T-cell (primary cell): ENCODE results near the gene KRT79. TPM values are rescaled to one million over a fixed set of nuclear protein-coding genes. Genes with fewer than 3 reads are reported as not detected.

Source experiments
- ATAC-seq, 4 experiments: fragments of 200-7000 bp in 3 of 4; fragments of 150-1000 bp in 1 of 4; cut with Tn5 transposase; replicated peaks in 1 of 4; 1 replicate in 3 of 4; 2 replicates in 1 of 4; pipeline ENCODE4 v1.10.0; 2021; ENCODE audit warnings: moderate library complexity in 3 of 4, mild to moderate bottlenecking in 2 of 4, moderate number of reproducible peaks in 1 of 4
- CTCF ChIA-PET, 2 donors: fragments of 300-600 bp; sonication (Branson Sonifier 250); formaldehyde crosslinking; loops; one replicate each; lab custom pipeline; 2022; ENCODE audit warnings: antibody characterized with exemption in 2 of 2; lab: Charles Lee
- POLR2A ChIA-PET, 2 donors: fragments of 300-600 bp; sonication (Branson Sonifier 250); formaldehyde crosslinking; loops; one replicate each; lab custom pipeline; 2022; ENCODE audit warnings: antibody characterized with exemption in 2 of 2; lab: Charles Lee
- DNase-seq, 35 experiments: peaks; one replicate each; pipeline versions ENCODE4 v3.0.0 to v3.0.0-alpha.2; 2013 to 2023
- H3K27ac ChIP-seq: one replicate; pipeline ENCODE4 v1.5.1; 2013; ENCODE audit warnings: low read length
- H3K27me3 ChIP-seq, 2 experiments: replicated peaks in 1 of 2; 1 replicate in 1 of 2; 2 replicates in 1 of 2; pipeline versions ENCODE4 v1.6.1 to v1.7.0; 2013; ENCODE audit warnings: low read length in 1 of 2, mixed read lengths in 1 of 2; ENCODE audit not compliant: control insufficient read depth in 2 of 2, insufficient read depth in 2 of 2; ENCODE audit errors: extremely low read depth in 1 of 2
- H3K36me3 ChIP-seq, 2 donors: 1 replicate in 1 of 2; 2 replicates in 1 of 2; pipeline versions ENCODE4 v1.6.1 to v1.7.0; 2013; ENCODE audit warnings: low read length in 1 of 2; ENCODE audit not compliant: control insufficient read depth in 2 of 2, insufficient read depth in 1 of 2; ENCODE audit errors: extremely low read depth in 1 of 2
- H3K4me1 ChIP-seq, 2 experiments: 1 replicate in 1 of 2; 2 replicates in 1 of 2; pipeline versions ENCODE4 v1.6.1 to v1.7.0; 2013; ENCODE audit warnings: low read length in 2 of 2, mixed read lengths in 1 of 2; ENCODE audit not compliant: insufficient read depth in 2 of 2, control insufficient read depth in 1 of 2; ENCODE audit errors: extremely low read depth in 1 of 2
- H3K4me3 ChIP-seq, 2 donors: 1 replicate in 1 of 2; 2 replicates in 1 of 2; pipeline versions ENCODE4 v1.5.1 to v1.7.0; 2013; ENCODE audit warnings: mild to moderate bottlenecking in 2 of 2, low read length in 1 of 2, moderate library complexity in 1 of 2; ENCODE audit not compliant: control insufficient read depth in 1 of 2; ENCODE audit errors: extremely low read depth in 1 of 2
- H3K9me3 ChIP-seq: 2 replicates; pipeline ENCODE4 v1.7.0; 2013
- H3K27ac Mint-ChIP-seq, 2 donors: one replicate each; pipeline ENCODE4 v1.8.0; 2020 to 2021; ENCODE audit warnings: mild to moderate bottlenecking in 2 of 2, mixed read lengths in 2 of 2
- H3K27me3 Mint-ChIP-seq, 2 donors: one replicate each; pipeline ENCODE4 v1.8.0; 2021 to 2022; ENCODE audit warnings: mixed read lengths in 2 of 2
- H3K36me3 Mint-ChIP-seq: one replicate; pipeline ENCODE4 v1.8.0; 2021; ENCODE audit warnings: mixed read lengths
- H3K4me1 Mint-ChIP-seq, 3 donors: one replicate each; pipeline ENCODE4 v1.8.0; 2020 to 2022; ENCODE audit warnings: mixed read lengths in 3 of 3, mild to moderate bottlenecking in 1 of 3
- H3K4me3 Mint-ChIP-seq, 3 donors: one replicate each; pipeline ENCODE4 v1.8.0; 2020 to 2022; ENCODE audit warnings: mild to moderate bottlenecking in 3 of 3, mixed read lengths in 3 of 3, moderate library complexity in 3 of 3
- H3K9me3 Mint-ChIP-seq, 3 donors: one replicate each; pipeline ENCODE4 v1.8.0; 2020 to 2022; ENCODE audit warnings: mixed read lengths in 3 of 3
- WGBS: methylation state at CpG from one replicate; pipeline ENCODE4 v1.1.5; 2013; ENCODE audit warnings: missing lambda C conversion rate; ENCODE audit not compliant: insufficient coverage; 5-methylcytosine and 5-hydroxymethylcytosine counted together
- total RNA-seq, 35 experiments: library from RNA in 6 of 35; stranded (reverse) in 6 of 35; fragments of 120-200 nt in 1 of 35; gene quantifications; one replicate each; pipeline versions ENCODE4 v1.2.1 to v1.2.4 and lab custom pipeline; 2013 to 2026

The KRT79 gene
- total RNA-seq, 5 donors from 2014 or later (not counting 1 experiment from before 2014, with no cell fraction given): 0.28 TPM; not detected in 4

GRCh38 chr12:52826611-52827498 lies 7.3 kb downstream of the KRT79 start:
- WGBS: 86% methylated on average over 8 of the region's 11 CpGs
- no peaks in the 10 kb centered on the region for H3K36me3 Mint-ChIP-seq
- POLR2A ChIA-PET: interaction anchor here in 1 of 2 donors (0.7 kb wide), 1 partner anchor 901 kb away, joined by 7 read pairs; no protein-coding TSS in a partner anchor
- H3K9me3 Mint-ChIP-seq: no peaks in the 10 kb centered on the region
- ATAC-seq (no peak), DNase-seq (no peak)
- H3K27ac Mint-ChIP-seq: no peak overlapping the region
- peaks cover 0 to 2% of the 10 kb centered on the region in 2 donors for H3K27me3 Mint-ChIP-seq
- H3K4me3 ChIP-seq: no peak overlapping the region
- peaks cover 9 to 12% (median 10%) of the 10 kb centered on the region in 3 donors for H3K4me1 Mint-ChIP-seq
- no peak overlapping the region for H3K4me3 Mint-ChIP-seq
- no peaks in the 10 kb centered on the region for H3K9me3 ChIP-seq
- peaks cover 0 to 12% of the 10 kb centered on the region in 2 experiments for H3K27me3 ChIP-seq
- H3K36me3 ChIP-seq: no peaks in the 10 kb centered on the region
- H3K27ac ChIP-seq: no peak overlapping the region
- peaks cover 0 to 2% of the 10 kb centered on the region in 2 experiments for H3K4me1 ChIP-seq
- CTCF ChIA-PET: no interaction called here

- H3K27ac Mint-ChIP-seq: no peak overlapping the region
- 84% methylated on average over 3 of the region's 4 CpGs for WGBS
- H3K4me1 ChIP-seq: peaks cover 0 to 2% of the 10 kb centered on the region in 2 experiments
- peaks cover 9 to 12% (median 10%) of the 10 kb centered on the region in 3 donors for H3K4me1 Mint-ChIP-seq
- H3K4me3 ChIP-seq: no peak overlapping the region
- H3K36me3 ChIP-seq: no peaks in the 10 kb centered on the region
- ATAC-seq (no peak), DNase-seq (no peak)
- peaks cover 0 to 15% of the 10 kb centered on the region in 2 experiments for H3K27me3 ChIP-seq
- POLR2A ChIA-PET: no interaction called here
- H3K27me3 Mint-ChIP-seq: peaks cover 0 to 2% of the 10 kb centered on the region in 2 donors
- H3K9me3 Mint-ChIP-seq: no peaks in the 10 kb centered on the region
- H3K36me3 Mint-ChIP-seq: no peaks in the 10 kb centered on the region
- H3K27ac ChIP-seq: no peak overlapping the region
- CTCF ChIA-PET: no interaction called here
- H3K9me3 ChIP-seq: no peaks in the 10 kb centered on the region
- H3K4me3 Mint-ChIP-seq: no peak overlapping the region
These were observed 8.2 kb downstream of the KRT79 start for GRCh38 chr12:52825961-52826360.

GRCh38 chr12:52824741-52825410 lies 9.2 kb downstream of the KRT79 start:
- 72% methylated on average over 2 of the region's 5 CpGs for WGBS
- Histone ChIP-seq H3K36me3 (no peaks in the 10 kb centered on the region), H3K27ac (no peak overlapping the region), H3K4me1 (peaks cover 0 to 2% of the 10 kb centered on the region in 2 experiments), H3K9me3 (no peaks in the 10 kb centered on the region), H3K27me3 (peaks cover 0 to 18% of the 10 kb centered on the region in 2 experiments), H3K4me3 (no peak overlapping the region)
- no peak overlapping the region for H3K4me3 Mint-ChIP-seq
- DNase-seq (no peak), ATAC-seq (no peak)
- no peaks in the 10 kb centered on the region for H3K36me3 Mint-ChIP-seq
- H3K27me3 Mint-ChIP-seq: peaks cover 0 to 3% of the 10 kb centered on the region in 2 donors
- H3K27ac Mint-ChIP-seq: no peak overlapping the region
- CTCF ChIA-PET: no interaction called here
- peaks cover 9 to 12% (median 10%) of the 10 kb centered on the region in 3 donors for H3K4me1 Mint-ChIP-seq
- H3K9me3 Mint-ChIP-seq: no peaks in the 10 kb centered on the region
- POLR2A ChIA-PET: interaction anchor here in 1 of 2 donors (0.7 kb wide), 1 partner anchor 90 kb away, joined by 3 read pairs; no protein-coding TSS in a partner anchor

GRCh38 chr12:52823761-52824450 lies 10.2 kb downstream of the KRT79 start:
- CTCF ChIA-PET: no interaction called here
- Histone ChIP-seq H3K27ac (no peak overlapping the region), H3K36me3 (no peaks in the 10 kb centered on the region), H3K27me3 (peaks cover 0 to 21% of the 10 kb centered on the region in 2 experiments), H3K4me3 (no peak overlapping the region), H3K9me3 (no peaks in the 10 kb centered on the region), H3K4me1 (peaks cover 0 to 2% of the 10 kb centered on the region in 2 experiments)
- Mint-ChIP-seq H3K27ac (no peak overlapping the region), H3K4me1 (peaks cover 6 to 10% (median 7%) of the 10 kb centered on the region in 3 donors), H3K4me3 (no peak overlapping the region), H3K27me3 (peaks cover 0 to 5% of the 10 kb centered on the region in 2 donors), H3K36me3 (no peaks in the 10 kb centered on the region), H3K9me3 (no peaks in the 10 kb centered on the region)
- DNase-seq (no peak), ATAC-seq (no peak)
- 87% methylated on average over 15 of the region's 15 CpGs for WGBS
- POLR2A ChIA-PET: interaction anchor here in 1 of 2 donors (0.7 kb wide), 1 partner anchor 89 kb away, joined by 3 read pairs; no protein-coding TSS in a partner anchor

GRCh38 chr12:52822771-52823510 lies 11.2 kb downstream of the KRT79 start:
- peaks cover 3 to 4% of the 10 kb centered on the region in 2 experiments for H3K4me1 ChIP-seq
- H3K36me3 ChIP-seq: no peaks in the 10 kb centered on the region
- Mint-ChIP-seq H3K9me3 (no peaks in the 10 kb centered on the region), H3K4me3 (no peak overlapping the region), H3K36me3 (no peaks in the 10 kb centered on the region), H3K27ac (no peak overlapping the region), H3K27me3 (peaks cover 0 to 11% of the 10 kb centered on the region in 2 donors), H3K4me1 (peaks cover 2 to 10% (median 4%) of the 10 kb centered on the region in 3 donors)
- no peak for DNase-seq
- H3K4me3 ChIP-seq: no peak overlapping the region
- H3K27ac ChIP-seq: no peak overlapping the region
- no peaks in the 10 kb centered on the region for H3K9me3 ChIP-seq
- peaks cover 0 to 28% of the 10 kb centered on the region in 2 experiments for H3K27me3 ChIP-seq
- ChIA-PET CTCF (no interaction called here), POLR2A (no interaction called here)
- 66% methylated on average over 10 of the region's 16 CpGs for WGBS
- no peak for ATAC-seq
